HepG2 (cell line): Measurements from ENCODE around the gene CYP27B1. TPM values are rescaled to one million over a fixed set of nuclear protein-coding genes. Genes with fewer than 3 reads are reported as not detected.
A peak's percentile ranks its signal among the peaks of the same experiment; 100 is the strongest.

ENCODE experiments used
- BHLHE40 ChIP-seq: IDR thresholded peaks from 2 replicates; pipeline ENCODE4 v1.6.1; 2011; ENCODE audit warnings: low read length, improper control_type of control experiment
- BRCA1 ChIP-seq: sonication (generic); formaldehyde crosslinking; IDR thresholded peaks from 2 replicates; pipeline ENCODE4 v1.4.0; 2020; ENCODE audit warnings: missing genetic modification reagents
- CEBPG ChIP-seq: IDR thresholded peaks from 2 replicates; pipeline ENCODE4 v1.6.1; 2016
- CHD2 ChIP-seq: IDR thresholded peaks from 2 replicates; pipeline ENCODE4 v1.6.1; 2011; ENCODE audit warnings: low read depth, low read length, improper control_type of control experiment
- EZH2 ChIP-seq: conservative IDR thresholded peaks from 2 replicates; pipeline ENCODE4 v1.6.1; 2012; ENCODE audit warnings: mild to moderate bottlenecking, low read depth, low read length, moderate library complexity
- HNF4A ChIP-seq: sonication (generic); formaldehyde crosslinking; IDR thresholded peaks from 2 replicates; pipeline ENCODE4 v1.4.0; 2020; ENCODE audit warnings: missing genetic modification reagents
- HOXA9 ChIP-seq: sonication (generic); formaldehyde crosslinking; IDR thresholded peaks from 2 replicates; pipeline ENCODE4 v1.8.1; 2022; ENCODE audit warnings: missing genetic modification reagents, mild to moderate bottlenecking, moderate library complexity, borderline replicate concordance
- MIER3 ChIP-seq: IDR thresholded peaks from 2 replicates; pipeline ENCODE4 v1.6.1; 2016; ENCODE audit warnings: missing compliant biosample characterization, borderline replicate concordance
- MIXL1 ChIP-seq: IDR thresholded peaks from 2 replicates; pipeline ENCODE4 v1.6.1; 2016
- RCOR2 ChIP-seq: IDR thresholded peaks from 2 replicates; pipeline ENCODE4 v1.6.1; 2016; ENCODE audit warnings: missing biosample characterization, missing genetic modification reagents
- RFX1 ChIP-seq: fragments of 450-650 bp; IDR thresholded peaks from 2 replicates; pipeline ENCODE4 v1.6.1; 2017
- RFXANK ChIP-seq: IDR thresholded peaks from 2 replicates; pipeline ENCODE4 v1.6.1; 2016
- RFXAP ChIP-seq: sonication (generic); formaldehyde crosslinking; IDR thresholded peaks from 2 replicates; pipeline ENCODE4 v1.4.0; 2020; ENCODE audit warnings: missing genetic modification reagents, borderline replicate concordance
- SMYD3 ChIP-seq: sonication (generic); formaldehyde crosslinking; IDR thresholded peaks from 2 replicates; pipeline ENCODE4 v1.8.1; 2023; ENCODE audit warnings: mild to moderate bottlenecking, missing genetic modification reagents
- SP4 ChIP-seq: sonication (generic); formaldehyde crosslinking; IDR thresholded peaks from 2 replicates; pipeline ENCODE4 v1.8.1; 2023; ENCODE audit warnings: mild to moderate bottlenecking, missing genetic modification reagents
- SRSF9 ChIP-seq: fragments of 200-400 bp; formaldehyde crosslinking; IDR thresholded peaks from 2 replicates; pipeline ENCODE4 v1.6.1; 2018; ENCODE audit warnings: borderline replicate concordance, mild to moderate bottlenecking, low read depth, low read length; ENCODE audit not compliant: insufficient read depth, poor library complexity, severe bottlenecking
- TBX2 ChIP-seq: sonication (generic); formaldehyde crosslinking; IDR thresholded peaks from 2 replicates; pipeline ENCODE4 v1.5.0; 2020; ENCODE audit warnings: missing genetic modification reagents, mild to moderate bottlenecking, borderline replicate concordance
- TCF7L2 ChIP-seq: IDR thresholded peaks from 2 replicates; pipeline ENCODE4 v1.6.1; 2011; ENCODE audit warnings: mild to moderate bottlenecking, low read depth, low read length, moderate library complexity
- WIZ ChIP-seq: sonication (generic); formaldehyde crosslinking; IDR thresholded peaks from 2 replicates; pipeline ENCODE4 v1.5.1; 2020; ENCODE audit warnings: mild to moderate bottlenecking, missing genetic modification reagents
- YY1 ChIP-seq: IDR thresholded peaks from 2 replicates; pipeline ENCODE4 v1.6.1; 2011; ENCODE audit warnings: low read length, low read depth, moderate library complexity, mild to moderate bottlenecking; ENCODE audit not compliant: insufficient read depth, insufficient replicate concordance
- ZNF230 ChIP-seq: sonication (generic); formaldehyde crosslinking; IDR thresholded peaks from 2 replicates; pipeline ENCODE4 v1.4.0; 2020; ENCODE audit warnings: mild to moderate bottlenecking, missing genetic modification reagents
- ZNF232 ChIP-seq: sonication (generic); formaldehyde crosslinking; IDR thresholded peaks from 2 replicates; pipeline ENCODE4 v1.4.0; 2020; ENCODE audit warnings: missing genetic modification reagents, borderline replicate concordance
- ZNF383 ChIP-seq: sonication (generic); formaldehyde crosslinking; IDR thresholded peaks from 2 replicates; pipeline ENCODE4 v1.4.0; 2020; ENCODE audit warnings: missing genetic modification reagents, mild to moderate bottlenecking, borderline replicate concordance
- ZNF557 ChIP-seq: sonication (generic); formaldehyde crosslinking; IDR thresholded peaks from 2 replicates; pipeline ENCODE4 v1.4.0; 2020; ENCODE audit warnings: missing genetic modification reagents
- polyA plus RNA-seq, 8 experiments: library from polyadenylated mRNA; depleted of rRNA in 3 of 8; stranded (reverse) in 7 of 8; unstranded in 1 of 8; fragments of >200 nt; fragmentation: Illumina TruSeq in 4 of 8; extraction: Trizol in 4 of 8; gene quantifications; 2 replicates each; pipeline versions ENCODE4 v1.2.1 to v1.2.3, GENCODE V29; 2011 to 2016; ENCODE audit warnings: low read depth in 4 of 8, missing spikeins in 1 of 8, mixed read lengths in 1 of 8; ENCODE audit not compliant: insufficient read depth in 1 of 8
- total RNA-seq, 5 experiments: library from RNA; depleted of rRNA; stranded (reverse); fragments of >200 nt; fragmentation: Illumina TruSeq; extraction: Trizol; gene quantifications; 2 replicates each; pipeline ENCODE4 v1.2.3, GENCODE V29; 2016; ENCODE audit warnings: low read depth in 1 of 5
- TF ChIP-seq, protein P1 (sequence below): sonication (generic); formaldehyde crosslinking; IDR thresholded peaks from 2 replicates; pipeline ENCODE4 v1.4.0; 2020; ENCODE audit warnings: mild to moderate bottlenecking, low read depth, missing genetic modification reagents
- TF ChIP-seq, protein P2 (sequence below): sonication (generic); formaldehyde crosslinking; IDR thresholded peaks from 2 replicates; pipeline ENCODE4 v1.4.0; 2020; ENCODE audit warnings: missing genetic modification reagents
- TF ChIP-seq, protein P3 (sequence below): sonication (generic); formaldehyde crosslinking; conservative IDR thresholded peaks from 2 replicates; pipeline ENCODE4 v1.4.0; 2020; ENCODE audit warnings: missing genetic modification reagents

The CYP27B1 gene
- total and polyA plus RNA-seq, 2 of the 13 experiments (the other 11 are each of a cell fraction or from before 2014, with no cell fraction given) = 2.3 to 3.0 TPM

DNA sequence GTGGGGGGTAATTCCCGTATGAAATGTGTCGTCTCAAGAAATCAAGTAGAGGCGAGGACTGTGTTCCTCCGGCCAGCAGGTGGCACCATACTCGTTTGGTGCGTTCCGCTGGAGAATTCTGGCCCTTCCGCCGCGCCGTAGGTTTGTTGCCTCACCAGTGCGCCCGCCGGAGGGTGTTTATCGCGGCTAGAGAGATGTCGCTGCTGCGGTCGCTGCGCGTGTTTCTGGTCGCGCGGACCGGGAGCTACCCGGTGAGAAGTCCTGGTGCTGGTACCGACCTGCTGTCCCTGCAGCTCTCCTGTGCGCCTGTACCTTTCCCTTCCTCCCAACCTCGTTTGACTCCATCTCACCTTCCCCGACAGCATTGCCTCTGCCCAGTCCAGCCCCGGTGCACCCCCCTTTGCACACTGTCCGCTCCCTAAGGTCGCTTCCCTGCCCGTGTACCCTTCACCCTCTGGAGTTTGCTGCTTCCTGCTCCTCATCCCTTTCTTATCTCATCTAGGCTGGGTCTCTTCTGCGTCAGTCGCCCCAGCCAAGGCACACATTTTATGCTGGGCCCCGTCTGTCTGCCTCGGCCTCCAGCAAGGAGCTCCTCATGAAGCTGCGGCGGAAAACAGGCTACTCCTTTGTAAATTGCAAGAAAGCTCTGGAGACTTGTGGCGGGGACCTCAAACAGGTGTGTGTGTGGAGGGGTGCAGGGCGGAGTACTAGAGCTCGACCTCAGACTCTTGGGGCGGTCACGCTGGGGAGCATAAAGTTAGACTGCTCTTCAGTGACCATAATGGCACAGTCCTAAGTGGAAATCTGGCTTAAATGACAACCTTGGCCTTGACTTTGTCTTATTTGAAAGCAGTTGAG is 16.0 kb upstream of the CYP27B1 start, which contains the start of gene TSFM (continued):
- TF ChIP-seq RFXANK (CRISPR knock-in tag) = peak; percentile 70; the same call in 1 of the 2 replicates
- no peak for TF ChIP-seq SP4
- TF ChIP-seq SRSF9 = no peak
- TF ChIP-seq, protein P1, sequence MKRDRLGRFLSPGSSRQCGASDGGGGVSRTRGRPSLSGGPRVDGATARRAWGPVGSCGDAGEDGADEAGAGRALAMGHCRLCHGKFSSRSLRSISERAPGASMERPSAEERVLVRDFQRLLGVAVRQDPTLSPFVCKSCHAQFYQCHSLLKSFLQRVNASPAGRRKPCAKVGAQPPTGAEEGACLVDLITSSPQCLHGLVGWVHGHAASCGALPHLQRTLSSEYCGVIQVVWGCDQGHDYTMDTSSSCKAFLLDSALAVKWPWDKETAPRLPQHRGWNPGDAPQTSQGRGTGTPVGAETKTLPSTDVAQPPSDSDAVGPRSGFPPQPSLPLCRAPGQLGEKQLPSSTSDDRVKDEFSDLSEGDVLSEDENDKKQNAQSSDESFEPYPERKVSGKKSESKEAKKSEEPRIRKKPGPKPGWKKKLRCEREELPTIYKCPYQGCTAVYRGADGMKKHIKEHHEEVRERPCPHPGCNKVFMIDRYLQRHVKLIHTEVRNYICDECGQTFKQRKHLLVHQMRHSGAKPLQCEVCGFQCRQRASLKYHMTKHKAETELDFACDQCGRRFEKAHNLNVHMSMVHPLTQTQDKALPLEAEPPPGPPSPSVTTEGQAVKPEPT (CRISPR knock-in tag) = no peak
- TF ChIP-seq, protein P2, sequence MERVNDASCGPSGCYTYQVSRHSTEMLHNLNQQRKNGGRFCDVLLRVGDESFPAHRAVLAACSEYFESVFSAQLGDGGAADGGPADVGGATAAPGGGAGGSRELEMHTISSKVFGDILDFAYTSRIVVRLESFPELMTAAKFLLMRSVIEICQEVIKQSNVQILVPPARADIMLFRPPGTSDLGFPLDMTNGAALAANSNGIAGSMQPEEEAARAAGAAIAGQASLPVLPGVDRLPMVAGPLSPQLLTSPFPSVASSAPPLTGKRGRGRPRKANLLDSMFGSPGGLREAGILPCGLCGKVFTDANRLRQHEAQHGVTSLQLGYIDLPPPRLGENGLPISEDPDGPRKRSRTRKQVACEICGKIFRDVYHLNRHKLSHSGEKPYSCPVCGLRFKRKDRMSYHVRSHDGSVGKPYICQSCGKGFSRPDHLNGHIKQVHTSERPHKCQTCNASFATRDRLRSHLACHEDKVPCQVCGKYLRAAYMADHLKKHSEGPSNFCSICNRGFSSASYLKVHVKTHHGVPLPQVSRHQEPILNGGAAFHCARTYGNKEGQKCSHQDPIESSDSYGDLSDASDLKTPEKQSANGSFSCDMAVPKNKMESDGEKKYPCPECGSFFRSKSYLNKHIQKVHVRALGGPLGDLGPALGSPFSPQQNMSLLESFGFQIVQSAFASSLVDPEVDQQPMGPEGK (CRISPR knock-in tag) = peak; percentile 80
- peak; percentile 14; the same call in 1 of the 2 replicates for TF ChIP-seq HNF4A
- peak; percentile 40; the same call in 1 of the 2 replicates for TF ChIP-seq ZNF232 (CRISPR knock-in tag)
- TF ChIP-seq YY1 = peak; percentile 83
- no peak for TF ChIP-seq TCF7L2
- TF ChIP-seq MIXL1 = peak; percentile 71; the same call in 1 of the 2 replicates
- TF ChIP-seq RFXAP (CRISPR knock-in tag) = peak; percentile 86
- TF ChIP-seq CHD2 = no peak
- TF ChIP-seq BRCA1 (CRISPR knock-in tag) = 0 out of 2 replicates have a peak, but pooled peaks have one; percentile 21
- TF ChIP-seq CEBPG (CRISPR knock-in tag) = peak; percentile 92
- TF ChIP-seq SMYD3 = no peak
- no peak for TF ChIP-seq HOXA9 (CRISPR knock-in tag)
- TF ChIP-seq, protein P3, sequence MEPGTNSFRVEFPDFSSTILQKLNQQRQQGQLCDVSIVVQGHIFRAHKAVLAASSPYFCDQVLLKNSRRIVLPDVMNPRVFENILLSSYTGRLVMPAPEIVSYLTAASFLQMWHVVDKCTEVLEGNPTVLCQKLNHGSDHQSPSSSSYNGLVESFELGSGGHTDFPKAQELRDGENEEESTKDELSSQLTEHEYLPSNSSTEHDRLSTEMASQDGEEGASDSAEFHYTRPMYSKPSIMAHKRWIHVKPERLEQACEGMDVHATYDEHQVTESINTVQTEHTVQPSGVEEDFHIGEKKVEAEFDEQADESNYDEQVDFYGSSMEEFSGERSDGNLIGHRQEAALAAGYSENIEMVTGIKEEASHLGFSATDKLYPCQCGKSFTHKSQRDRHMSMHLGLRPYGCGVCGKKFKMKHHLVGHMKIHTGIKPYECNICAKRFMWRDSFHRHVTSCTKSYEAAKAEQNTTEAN (CRISPR knock-in tag) = peak; percentile 56; the same call in 1 of the 2 replicates
- TF ChIP-seq MIER3 (CRISPR knock-in tag) = peak; percentile 87; the same call in 1 of the 2 replicates
- TF ChIP-seq RCOR2 (CRISPR knock-in tag) = 0 out of 2 replicates have a peak, but pooled peaks have one; percentile 31
- TF ChIP-seq RFX1 = no peak
- peak; percentile 88 for TF ChIP-seq TBX2 (CRISPR knock-in tag)
- TF ChIP-seq WIZ = peak; percentile 78
- TF ChIP-seq ZNF383 = no peak
- TF ChIP-seq ZNF230 (CRISPR knock-in tag) = peak; percentile 73; the same call in 1 of the 2 replicates
- TF ChIP-seq BHLHE40 = peak; percentile 49; the same call in 1 of the 2 replicates
- TF ChIP-seq EZH2 = no peak
- 0 out of 2 replicates have a peak, but pooled peaks have one; percentile 55 for TF ChIP-seq ZNF557 (CRISPR knock-in tag)
